IPS DF 6.9 (cell line): ENCODE results near the gene TFCP2.
A peak's percentile ranks its signal among the peaks of the same experiment; 100 is the strongest.

Source experiments
- DNase-seq: peaks from one replicate; pipeline ENCODE4 v3.0.0-alpha.2; 2013; ENCODE audit warnings: low read depth, low spot score
- H3K27ac ChIP-seq: one replicate; pipeline ENCODE4 v1.5.1; 2013; ENCODE audit warnings: low read length, control low read depth
- H3K27me3 ChIP-seq: 2 replicates; pipeline ENCODE4 v1.6.1; 2013; ENCODE audit warnings: mild to moderate bottlenecking, low read length; ENCODE audit not compliant: control insufficient read depth, insufficient read depth
- H3K36me3 ChIP-seq: 2 replicates; pipeline ENCODE4 v1.6.1; 2013; ENCODE audit warnings: low read length; ENCODE audit not compliant: control insufficient read depth, insufficient read depth
- H3K4me1 ChIP-seq: 2 replicates; pipeline ENCODE4 v1.6.1; 2013; ENCODE audit warnings: low read length; ENCODE audit not compliant: control insufficient read depth, insufficient read depth
- H3K4me3 ChIP-seq: 2 replicates; pipeline ENCODE4 v1.5.1; 2013; ENCODE audit warnings: mild to moderate bottlenecking, low read length
- H3K9me3 ChIP-seq: 2 replicates; pipeline ENCODE4 v1.6.1; 2013; ENCODE audit warnings: low read length, inconsistent platforms; ENCODE audit not compliant: control insufficient read depth, insufficient read depth
- WGBS: extraction: QIAGEN DNeasy Blood & Tissue Kit; methylation state at CpG from one replicate; pipeline ENCODE4 v1.1.7; 2013; ENCODE audit warnings: mixed read lengths, missing lambda C conversion rate; ENCODE audit not compliant: insufficient read length, insufficient coverage; 5-methylcytosine and 5-hydroxymethylcytosine counted together

Gene TFCP2

DNA sequence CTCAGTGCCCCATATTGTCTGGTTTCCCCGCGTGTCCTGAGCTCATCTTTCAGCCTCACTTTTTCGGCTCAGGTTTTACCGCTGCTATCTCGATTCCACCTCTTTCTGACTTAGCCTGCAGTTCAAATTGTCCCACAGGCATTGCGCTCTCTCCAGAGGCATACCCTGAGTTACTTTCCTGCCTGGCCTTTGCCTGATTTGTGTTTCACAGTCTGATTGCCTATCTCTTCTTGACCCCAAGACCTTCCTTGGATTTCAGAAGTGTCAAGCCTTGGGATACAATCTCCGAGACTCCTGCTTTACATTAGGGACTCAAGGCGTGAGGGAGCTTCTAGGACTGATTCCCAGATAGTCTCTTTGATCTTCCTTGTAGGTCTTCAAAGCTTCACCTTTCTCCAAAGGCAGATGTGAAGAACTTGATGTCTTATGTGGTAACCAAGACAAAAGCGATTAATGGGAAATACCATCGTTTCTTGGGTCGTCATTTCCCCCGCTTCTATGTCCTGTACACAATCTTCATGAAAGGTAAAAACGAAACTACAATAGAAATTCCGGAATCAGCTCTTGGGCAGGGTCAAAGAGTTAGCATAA is 124.2 kb downstream of the TFCP2 start:
- Histone ChIP-seq H3K36me3 (peaks cover 2% of the 10 kb centered on the region; the same call in 1 of the 2 replicates), H3K9me3 (no peaks in the 10 kb centered on the region), H3K27me3 (no peaks in the 10 kb centered on the region), H3K4me3 (peak overlapping the region; percentile 63; the same call in 1 of the 2 replicates), H3K27ac (no peak overlapping the region), H3K4me1 (no peaks in the 10 kb centered on the region)
- no peak for DNase-seq
- WGBS = no CpG with 5 or more reads among the region's 14 CpGs

DNA sequence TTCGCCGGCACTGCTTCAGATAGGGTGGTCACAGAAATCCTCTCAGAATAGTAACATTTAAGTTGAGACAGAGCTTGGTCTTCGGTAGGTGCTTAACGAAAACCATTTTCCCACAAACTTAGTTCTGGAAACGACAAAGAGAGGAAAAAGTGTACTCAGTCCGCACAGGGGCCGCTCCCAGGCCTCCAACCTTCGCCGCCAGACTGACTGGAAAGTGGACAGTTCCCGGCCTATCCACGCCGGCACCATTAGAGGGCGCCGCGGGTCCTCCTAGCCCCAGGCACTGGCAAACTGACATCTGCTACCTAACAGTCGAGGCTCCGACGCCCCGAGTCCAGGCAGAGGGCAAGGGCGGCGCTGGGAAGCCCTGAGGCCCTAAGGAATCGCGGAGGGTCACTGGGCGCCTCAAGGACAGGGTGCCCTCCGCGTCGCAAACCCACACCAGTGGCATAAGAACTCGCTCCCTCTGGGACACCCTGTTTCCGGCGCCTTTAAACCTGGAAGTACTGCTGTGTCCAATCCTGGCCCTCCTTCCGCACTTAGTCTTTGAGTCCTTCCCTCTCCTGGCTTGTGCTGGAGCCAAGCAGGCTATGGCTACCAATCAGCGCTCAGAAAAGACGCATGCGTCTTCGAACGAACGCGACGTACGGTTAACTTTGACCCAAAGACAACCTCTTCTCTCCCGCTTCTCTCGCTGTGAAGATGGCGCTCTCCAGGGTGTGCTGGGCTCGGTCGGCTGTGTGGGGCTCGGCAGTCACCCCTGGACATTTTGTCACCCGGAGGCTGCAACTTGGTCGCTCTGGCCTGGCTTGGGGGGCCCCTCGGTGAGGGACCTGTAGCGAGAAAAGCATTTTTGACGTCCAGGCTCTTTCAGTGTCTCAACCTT is 125.0 kb downstream of the TFCP2 start, which contains the start of gene LETMD1:
TSS of gene LETMD1 (plus strand) at position 673 of the 886 bp plus-strand sequence. CDS start at position 703, 30 bp downstream.
- Histone ChIP-seq H3K4me1 (no peaks in the 10 kb centered on the region), H3K36me3 (no peaks in the 10 kb centered on the region), H3K27ac (no peak within 1 kb of the TSS), H3K9me3 (no peaks in the 10 kb centered on the region), H3K27me3 (no peaks in the 10 kb centered on the region), H3K4me3 (peak within 1 kb of the TSS; percentile 63; the same call in 1 of the 2 replicates)
- peak; percentile 96 for DNase-seq
- no CpG with 5 or more reads among the region's 51 CpGs for WGBS
